Memory B cell (primary cell): ENCODE measurements around the gene EPB41.
A peak's percentile ranks its signal among the peaks of the same experiment; 100 is the strongest.

Experiments used
- ATAC-seq: fragments of 150-1000 bp; cut with Tn5 transposase; 2 replicates; pipeline ENCODE4 v1.10.0; 2021; ENCODE audit warnings: low read depth, mild to moderate bottlenecking, moderate library complexity
- DNase-seq, 2 donors: peaks; one replicate each; pipeline ENCODE4 v3.0.0; 2022; ENCODE audit warnings: low spot score in 2 of 2
- H3K27ac Mint-ChIP-seq: one replicate; pipeline ENCODE4 v1.8.0; 2022; ENCODE audit warnings: mild to moderate bottlenecking, moderate library complexity, mixed read lengths
- H3K27me3 Mint-ChIP-seq: one replicate; pipeline ENCODE4 v1.8.0; 2022; ENCODE audit warnings: mixed read lengths
- H3K36me3 Mint-ChIP-seq: one replicate; pipeline ENCODE4 v1.8.0; 2022; ENCODE audit warnings: mild to moderate bottlenecking, mixed read lengths
- H3K4me1 Mint-ChIP-seq: one replicate; pipeline ENCODE4 v1.8.0; 2022; ENCODE audit warnings: mixed read lengths
- H3K4me3 Mint-ChIP-seq: one replicate; pipeline ENCODE4 v1.8.0; 2022; ENCODE audit warnings: mild to moderate bottlenecking, moderate library complexity, mixed read lengths
- H3K9me3 Mint-ChIP-seq: one replicate; pipeline ENCODE4 v1.8.0; 2022; ENCODE audit warnings: mixed read lengths

Gene EPB41

GRCh38 chr1:28886731-28887418 is 27.5 kb upstream of the EPB41 start:
- no peaks in the 10 kb centered on the region for H3K27me3 Mint-ChIP-seq
- H3K9me3 Mint-ChIP-seq, result no peaks in the 10 kb centered on the region
- H3K36me3 Mint-ChIP-seq, result no peaks in the 10 kb centered on the region
- peak overlapping the region; percentile 87 for H3K27ac Mint-ChIP-seq
- peak; percentile 93 to 97 for DNase-seq
- H3K4me1 Mint-ChIP-seq, result peaks cover 52% of the 10 kb centered on the region
- ATAC-seq, result peak; percentile 73
- peak overlapping the region; percentile 96 for H3K4me3 Mint-ChIP-seq

- Mint-ChIP-seq H3K9me3 (no peaks in the 10 kb centered on the region), H3K4me1 (peaks cover 46% of the 10 kb centered on the region), H3K27me3 (no peaks in the 10 kb centered on the region), H3K36me3 (peaks cover 1% of the 10 kb centered on the region), H3K27ac (peak overlapping the region; percentile 87), H3K4me3 (peak overlapping the region; percentile 96)
- peak; percentile 48 for ATAC-seq
- DNase-seq, result peak; percentile 68 to 77
Measured at GRCh38 chr1:28887419-28887834, 26.9 kb upstream of the EPB41 start.

- H3K36me3 Mint-ChIP-seq, result peaks cover 1% of the 10 kb centered on the region
- DNase-seq (no peak), ATAC-seq (no peak)
- H3K4me3 Mint-ChIP-seq, result peak overlapping the region; percentile 92
- H3K9me3 Mint-ChIP-seq, result no peaks in the 10 kb centered on the region
- H3K27me3 Mint-ChIP-seq, result no peaks in the 10 kb centered on the region
- H3K27ac Mint-ChIP-seq, result peak overlapping the region; percentile 87
- peaks cover 45% of the 10 kb centered on the region for H3K4me1 Mint-ChIP-seq
Measured at GRCh38 chr1:28887835-28888682, 26.3 kb upstream of the EPB41 start.

GRCh38 chr1:28888915-28889314 is 25.5 kb upstream of the EPB41 start:
- no peaks in the 10 kb centered on the region for H3K27me3 Mint-ChIP-seq
- peak overlapping the region; percentile 27 for H3K4me3 Mint-ChIP-seq
- peak overlapping the region; percentile 72 for H3K27ac Mint-ChIP-seq
- H3K9me3 Mint-ChIP-seq, result no peaks in the 10 kb centered on the region
- peaks cover 47% of the 10 kb centered on the region for H3K4me1 Mint-ChIP-seq
- ATAC-seq (no peak), DNase-seq (no peak)
- peaks cover 1% of the 10 kb centered on the region for H3K36me3 Mint-ChIP-seq

GRCh38 chr1:28889357-28889756 is 25.0 kb upstream of the EPB41 start:
- H3K36me3 Mint-ChIP-seq, result peaks cover 1% of the 10 kb centered on the region
- H3K4me1 Mint-ChIP-seq, result peaks cover 48% of the 10 kb centered on the region
- peak overlapping the region; percentile 72 for H3K27ac Mint-ChIP-seq
- DNase-seq, result no peak
- no peaks in the 10 kb centered on the region for H3K9me3 Mint-ChIP-seq
- peak overlapping the region; percentile 27 for H3K4me3 Mint-ChIP-seq
- no peak for ATAC-seq
- no peaks in the 10 kb centered on the region for H3K27me3 Mint-ChIP-seq

- no peak overlapping the region for H3K4me3 Mint-ChIP-seq
- peaks cover 1% of the 10 kb centered on the region for H3K36me3 Mint-ChIP-seq
- DNase-seq (no peak), ATAC-seq (no peak)
- no peaks in the 10 kb centered on the region for H3K9me3 Mint-ChIP-seq
- H3K4me1 Mint-ChIP-seq, result peaks cover 39% of the 10 kb centered on the region
- H3K27ac Mint-ChIP-seq, result no peak overlapping the region
- no peaks in the 10 kb centered on the region for H3K27me3 Mint-ChIP-seq
Measured at GRCh38 chr1:28890435-28890834, 23.9 kb upstream of the EPB41 start.

GRCh38 chr1:28890836-28891235 is 23.5 kb upstream of the EPB41 start:
- Mint-ChIP-seq H3K9me3 (no peaks in the 10 kb centered on the region), H3K4me1 (peaks cover 35% of the 10 kb centered on the region), H3K27ac (no peak overlapping the region), H3K27me3 (no peaks in the 10 kb centered on the region), H3K36me3 (peaks cover 1% of the 10 kb centered on the region), H3K4me3 (no peak overlapping the region)
- ATAC-seq (no peak), DNase-seq (no peak)

- Mint-ChIP-seq H3K4me1 (peaks cover 33% of the 10 kb centered on the region), H3K36me3 (peaks cover 1% of the 10 kb centered on the region), H3K4me3 (no peak overlapping the region), H3K9me3 (no peaks in the 10 kb centered on the region), H3K27me3 (no peaks in the 10 kb centered on the region), H3K27ac (no peak overlapping the region)
- ATAC-seq (no peak), DNase-seq (no peak)
Measured at GRCh38 chr1:28891256-28891655, 23.1 kb upstream of the EPB41 start.

- ATAC-seq, result peak; percentile 77
- no peak overlapping the region for H3K4me3 Mint-ChIP-seq
- peak overlapping the region; percentile 39 for H3K27ac Mint-ChIP-seq
- H3K36me3 Mint-ChIP-seq, result peaks cover 1% of the 10 kb centered on the region
- DNase-seq, result peak in 1 of 2 donors; percentile 26
- H3K27me3 Mint-ChIP-seq, result no peaks in the 10 kb centered on the region
- peaks cover 39% of the 10 kb centered on the region for H3K4me1 Mint-ChIP-seq
- no peaks in the 10 kb centered on the region for H3K9me3 Mint-ChIP-seq
Measured at GRCh38 chr1:28893403-28894102, 20.8 kb upstream of the EPB41 start.

- Mint-ChIP-seq H3K36me3 (peaks cover 1% of the 10 kb centered on the region), H3K27me3 (no peaks in the 10 kb centered on the region), H3K9me3 (no peaks in the 10 kb centered on the region), H3K4me1 (peaks cover 35% of the 10 kb centered on the region), H3K4me3 (no peak overlapping the region), H3K27ac (no peak overlapping the region)
- ATAC-seq, result no peak
- no peak for DNase-seq
Measured at GRCh38 chr1:28894785-28895184, 19.6 kb upstream of the EPB41 start.

- Mint-ChIP-seq H3K36me3 (peaks cover 1% of the 10 kb centered on the region), H3K27ac (peak overlapping the region; percentile 56), H3K9me3 (no peaks in the 10 kb centered on the region), H3K27me3 (no peaks in the 10 kb centered on the region), H3K4me3 (no peak overlapping the region), H3K4me1 (peaks cover 32% of the 10 kb centered on the region)
- DNase-seq, result no peak
- ATAC-seq, result no peak
Measured at GRCh38 chr1:28895896-28896608, 18.3 kb upstream of the EPB41 start.

- Mint-ChIP-seq H3K4me3 (no peak overlapping the region), H3K27me3 (no peaks in the 10 kb centered on the region), H3K36me3 (peaks cover 1% of the 10 kb centered on the region), H3K9me3 (no peaks in the 10 kb centered on the region), H3K4me1 (peaks cover 32% of the 10 kb centered on the region), H3K27ac (peak overlapping the region; percentile 25)
- no peak for ATAC-seq
- no peak for DNase-seq
Measured at GRCh38 chr1:28896609-28896986, 17.8 kb upstream of the EPB41 start.

GRCh38 chr1:28897789-28898188 is 16.6 kb upstream of the EPB41 start:
- no peak overlapping the region for H3K4me3 Mint-ChIP-seq
- DNase-seq (no peak), ATAC-seq (no peak)
- no peaks in the 10 kb centered on the region for H3K27me3 Mint-ChIP-seq
- peaks cover 40% of the 10 kb centered on the region for H3K4me1 Mint-ChIP-seq
- peaks cover 3% of the 10 kb centered on the region for H3K36me3 Mint-ChIP-seq
- H3K9me3 Mint-ChIP-seq, result no peaks in the 10 kb centered on the region
- H3K27ac Mint-ChIP-seq, result peak overlapping the region; percentile 76
